ENCODE measurements around the gene GARIN5A.

DNA sequence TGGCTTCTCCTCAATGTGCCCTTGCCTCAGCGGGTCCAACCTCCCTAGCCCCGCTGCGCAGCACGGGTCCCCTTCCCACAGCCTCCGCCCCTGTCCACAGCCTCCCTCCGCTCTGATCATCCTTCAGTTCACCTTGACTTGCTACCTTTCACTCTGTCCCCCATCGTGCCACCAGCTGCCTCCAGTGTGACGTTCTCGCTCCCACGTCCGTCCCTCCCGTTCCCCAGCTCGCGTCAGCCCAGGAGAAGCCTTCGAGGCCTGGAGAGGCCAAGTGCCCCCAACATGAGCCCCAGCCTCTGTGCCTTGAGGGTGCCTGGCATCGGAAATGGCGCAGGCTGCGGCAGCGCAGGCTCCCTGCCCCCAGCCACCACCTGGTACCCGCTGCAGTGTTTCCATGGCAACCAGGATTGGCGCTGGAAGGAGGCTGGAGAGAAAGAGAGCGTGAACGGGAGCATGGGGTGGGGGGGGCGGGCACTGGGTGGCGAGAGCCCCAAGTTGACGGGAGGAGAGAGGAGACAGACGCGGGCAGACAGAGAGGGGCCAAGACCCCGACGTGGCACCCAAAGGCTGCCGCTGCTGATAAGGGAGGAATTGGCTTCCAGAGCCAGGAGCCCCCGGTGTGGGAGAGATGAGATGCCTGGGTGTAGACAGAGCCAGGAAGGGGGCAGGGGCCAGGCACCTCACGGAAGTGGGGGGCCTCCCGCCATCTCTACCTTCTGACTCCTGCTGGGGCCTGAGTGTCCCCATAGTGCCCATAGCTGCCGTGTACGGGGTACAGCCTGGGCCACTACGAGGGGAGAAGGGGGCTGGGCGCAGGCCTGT lies 37.9 kb upstream of the GARIN5A start:
- TF ChIP-seq, protein P1, sequence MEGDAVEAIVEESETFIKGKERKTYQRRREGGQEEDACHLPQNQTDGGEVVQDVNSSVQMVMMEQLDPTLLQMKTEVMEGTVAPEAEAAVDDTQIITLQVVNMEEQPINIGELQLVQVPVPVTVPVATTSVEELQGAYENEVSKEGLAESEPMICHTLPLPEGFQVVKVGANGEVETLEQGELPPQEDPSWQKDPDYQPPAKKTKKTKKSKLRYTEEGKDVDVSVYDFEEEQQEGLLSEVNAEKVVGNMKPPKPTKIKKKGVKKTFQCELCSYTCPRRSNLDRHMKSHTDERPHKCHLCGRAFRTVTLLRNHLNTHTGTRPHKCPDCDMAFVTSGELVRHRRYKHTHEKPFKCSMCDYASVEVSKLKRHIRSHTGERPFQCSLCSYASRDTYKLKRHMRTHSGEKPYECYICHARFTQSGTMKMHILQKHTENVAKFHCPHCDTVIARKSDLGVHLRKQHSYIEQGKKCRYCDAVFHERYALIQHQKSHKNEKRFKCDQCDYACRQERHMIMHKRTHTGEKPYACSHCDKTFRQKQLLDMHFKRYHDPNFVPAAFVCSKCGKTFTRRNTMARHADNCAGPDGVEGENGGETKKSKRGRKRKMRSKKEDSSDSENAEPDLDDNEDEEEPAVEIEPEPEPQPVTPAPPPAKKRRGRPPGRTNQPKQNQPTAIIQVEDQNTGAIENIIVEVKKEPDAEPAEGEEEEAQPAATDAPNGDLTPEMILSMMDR (IDR thresholded peaks at IDR 0.05) = no peak
- TF ChIP-seq POLR2A (IDR thresholded peaks at IDR 0.05) = peak in 1 of 2 donors; percentile 11

Data from adrenal gland (tissue), 5 donors.